GM15510 (cell line): ENCODE data around the gene STBD1.

Experiments
- POLR2A ChIP-seq: IDR thresholded peaks from 3 replicates; pipeline ENCODE4 v1.6.1; 2011; ENCODE audit warnings: borderline replicate concordance; ENCODE audit not compliant: insufficient read length; ENCODE audit errors: extremely low read depth

The STBD1 gene

DNA sequence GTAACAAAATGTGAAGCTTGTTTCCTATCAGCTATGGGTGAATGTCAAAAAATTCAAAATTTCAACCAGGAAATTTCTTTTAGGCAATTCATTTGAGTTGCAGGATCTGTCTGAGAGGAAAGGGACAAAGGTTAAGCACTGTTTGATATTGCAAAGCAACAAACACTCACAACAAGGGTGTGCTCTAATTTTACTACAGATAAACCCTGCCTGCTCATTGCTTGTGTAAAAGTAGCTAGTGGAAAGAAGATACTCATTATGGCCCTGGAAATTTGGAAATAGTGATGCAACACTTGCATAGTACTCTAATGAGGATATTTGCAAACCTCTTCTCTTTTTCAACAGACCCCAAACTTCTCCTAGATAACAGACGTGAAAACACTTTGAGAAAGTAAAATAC is 27.9 kb upstream of the STBD1 start:
- TF ChIP-seq POLR2A: no peak

DNA sequence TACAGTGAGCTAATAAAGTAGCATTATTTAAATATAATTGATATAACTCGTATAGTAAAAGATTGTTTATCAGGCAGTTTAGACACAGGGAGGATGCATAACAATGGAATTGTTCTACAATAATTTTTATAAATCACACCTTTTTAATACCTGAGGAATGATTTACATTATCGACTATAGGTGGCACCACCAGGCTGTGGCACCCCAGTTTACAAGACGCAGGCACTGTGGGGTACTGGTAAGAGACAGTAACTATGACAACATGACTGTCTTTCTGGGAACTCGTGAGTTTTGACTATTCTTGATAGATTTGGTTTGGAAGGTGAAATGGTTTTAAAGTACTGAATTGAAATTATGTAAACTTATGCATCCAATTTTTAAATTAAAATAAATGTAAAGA is 27.1 kb upstream of the STBD1 start:
- no peak for TF ChIP-seq POLR2A

DNA sequence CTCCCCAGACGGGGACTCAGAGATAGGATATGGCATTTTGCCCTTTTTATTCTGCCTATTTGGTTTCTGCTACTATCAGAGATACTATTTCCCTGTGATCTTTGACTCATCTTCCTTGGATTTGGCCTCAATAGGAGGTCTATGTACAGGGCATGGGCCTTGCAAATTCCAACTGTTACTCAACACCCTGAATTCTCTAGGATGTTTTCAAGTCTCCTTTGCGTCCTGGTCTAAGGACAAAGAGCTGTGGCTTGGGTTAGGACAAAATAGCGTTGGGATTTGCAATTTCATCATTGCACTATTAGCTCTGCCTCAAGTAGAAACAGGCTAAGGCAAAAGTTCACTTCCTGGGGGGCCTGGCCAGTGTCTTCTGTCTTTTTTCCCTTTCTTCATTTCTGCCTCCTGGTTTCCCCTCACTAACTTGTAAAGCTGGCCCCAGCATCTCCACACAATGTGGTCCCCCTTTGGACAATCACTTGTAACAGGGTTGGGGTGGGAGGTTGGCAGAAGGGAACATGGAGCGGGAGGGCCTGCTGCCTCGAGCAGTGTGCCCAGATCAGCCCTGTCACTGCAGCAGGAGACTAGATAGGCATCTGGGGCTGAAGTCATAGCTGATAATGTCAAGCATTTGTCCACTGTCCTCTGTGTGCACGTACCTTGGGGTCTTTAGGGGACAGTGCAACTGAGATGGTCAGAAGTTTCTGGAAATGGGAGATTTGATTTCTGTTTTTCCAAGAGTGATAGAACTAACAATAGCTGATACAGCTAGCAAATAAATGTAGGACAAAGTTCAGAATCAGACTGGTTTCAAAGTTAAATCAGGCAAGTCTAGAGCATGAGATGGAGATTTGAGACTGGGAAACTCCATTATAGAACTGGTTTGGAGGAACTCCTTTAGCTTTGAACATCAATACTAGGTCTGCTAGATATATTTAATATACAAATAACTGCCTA is 25.8 kb upstream of the STBD1 start:
- no peak for TF ChIP-seq POLR2A

DNA sequence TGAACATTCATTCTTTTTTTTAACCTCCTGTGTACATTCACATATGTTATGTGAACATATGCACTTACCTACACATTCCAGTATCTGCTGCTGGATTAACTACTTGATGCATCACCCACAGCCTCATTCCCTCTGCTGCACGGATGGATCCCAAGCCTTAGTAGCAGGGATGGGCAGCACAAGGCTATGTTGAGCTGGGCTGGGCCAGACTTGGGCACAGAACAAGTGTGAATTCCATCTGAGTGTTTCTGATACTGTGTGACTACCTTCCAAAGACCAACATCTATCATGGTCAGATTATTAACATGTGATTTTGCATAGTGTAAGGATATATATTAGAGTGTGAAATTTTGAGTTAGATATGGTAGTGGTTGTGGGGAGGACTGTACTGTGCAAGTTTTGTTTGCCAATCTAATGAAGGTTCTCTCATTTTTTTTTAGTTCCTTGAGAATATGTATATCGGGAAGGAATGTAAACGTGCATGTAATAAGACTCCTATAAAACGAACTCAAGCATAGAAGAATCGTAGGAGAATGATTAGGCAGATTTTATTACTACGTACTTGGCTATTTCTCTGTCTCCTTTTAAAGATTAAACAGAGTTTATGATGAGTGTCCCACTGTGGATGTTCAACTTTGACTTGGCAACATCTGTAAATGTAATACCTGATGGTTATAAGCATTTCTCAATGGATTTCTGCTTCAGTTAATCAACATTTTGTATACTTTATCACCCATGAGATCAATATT is 23.4 kb upstream of the STBD1 start:
- TF ChIP-seq POLR2A: no peak

DNA sequence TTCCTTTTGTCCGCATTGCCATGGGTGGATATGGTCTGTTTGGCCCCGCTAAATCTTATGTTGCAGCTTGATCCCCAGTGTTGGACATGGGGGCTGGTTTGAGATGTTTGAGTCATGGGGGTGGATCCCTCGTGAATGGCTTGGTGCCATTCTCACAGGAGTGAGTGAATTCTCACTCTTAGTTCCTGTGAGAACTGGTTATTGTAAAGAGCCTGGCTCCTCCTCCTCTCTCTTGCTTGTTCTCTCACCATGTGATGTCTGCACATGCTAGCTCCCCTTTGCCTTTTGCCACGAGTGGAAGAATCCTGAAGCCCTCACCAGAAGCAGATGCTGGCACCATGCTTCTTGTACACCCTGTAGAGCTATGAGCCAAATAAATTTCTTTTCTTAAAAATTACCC is 22.6 kb upstream of the STBD1 start:
- TF ChIP-seq POLR2A: no peak

DNA sequence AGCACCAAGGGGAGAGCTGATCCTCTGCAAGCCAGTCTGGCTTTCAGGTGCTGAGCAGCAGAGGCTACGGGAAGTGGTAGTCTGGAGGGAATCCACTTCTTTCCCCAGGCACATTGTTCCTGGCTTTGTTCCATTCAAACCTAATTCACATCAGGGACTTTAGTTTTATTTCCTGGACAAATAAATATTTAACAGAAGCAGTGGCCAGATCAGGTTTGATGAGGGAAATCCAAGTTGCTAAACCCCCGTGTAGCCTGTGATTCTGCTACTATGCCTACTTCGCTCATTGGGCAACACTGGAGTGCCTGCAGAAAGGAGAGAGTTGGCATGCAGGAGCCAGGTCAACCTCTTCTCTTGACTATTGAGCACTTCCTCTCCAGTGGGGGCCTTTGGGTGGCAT is 13.8 kb upstream of the STBD1 start:
- no peak for TF ChIP-seq POLR2A

DNA sequence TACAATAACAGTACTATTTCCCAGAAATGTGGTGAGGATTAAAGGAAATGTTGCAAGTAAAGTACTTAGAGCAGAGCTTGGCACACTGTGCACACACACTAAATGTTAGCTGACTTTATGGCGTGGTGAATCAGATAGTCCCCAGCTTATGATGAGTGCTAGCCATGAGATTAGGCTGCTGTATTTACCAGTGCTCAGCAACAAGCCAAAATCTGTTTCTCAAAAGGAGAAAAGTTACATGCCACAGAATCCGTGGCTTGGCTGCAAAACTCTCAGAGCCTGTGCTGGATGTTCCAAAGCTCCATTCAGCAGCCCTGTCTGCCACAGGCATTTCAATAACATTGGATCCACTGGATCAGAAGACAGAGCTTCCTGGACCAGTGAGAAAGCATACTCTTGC is 12.8 kb upstream of the STBD1 start:
- no peak for TF ChIP-seq POLR2A

DNA sequence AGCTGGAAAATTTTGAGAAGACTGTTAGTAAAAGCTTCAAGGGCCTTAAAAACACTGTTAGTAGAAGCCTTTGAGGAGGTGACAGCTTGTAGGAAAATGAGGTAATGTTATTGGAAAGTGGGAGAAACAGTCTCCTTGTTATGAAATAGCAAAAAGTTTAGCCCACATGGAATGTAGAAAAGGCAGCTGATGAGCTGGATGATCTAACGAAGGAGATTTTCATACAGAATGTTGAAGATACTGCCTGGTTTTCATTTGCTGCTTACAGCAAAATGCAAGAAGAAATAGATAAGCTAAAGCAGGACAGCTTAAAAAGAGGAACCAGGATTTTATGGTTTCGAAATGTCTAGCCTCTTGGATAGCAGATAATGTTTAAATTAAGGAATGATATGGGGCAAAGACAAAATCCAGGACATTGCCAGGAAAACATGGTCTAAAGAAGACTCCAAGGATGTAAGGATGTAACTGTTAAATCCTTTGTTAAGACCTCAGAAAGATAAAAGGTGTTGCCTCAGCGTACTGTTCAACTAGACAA is 10.2 kb upstream of the STBD1 start:
- TF ChIP-seq POLR2A: no peak

DNA sequence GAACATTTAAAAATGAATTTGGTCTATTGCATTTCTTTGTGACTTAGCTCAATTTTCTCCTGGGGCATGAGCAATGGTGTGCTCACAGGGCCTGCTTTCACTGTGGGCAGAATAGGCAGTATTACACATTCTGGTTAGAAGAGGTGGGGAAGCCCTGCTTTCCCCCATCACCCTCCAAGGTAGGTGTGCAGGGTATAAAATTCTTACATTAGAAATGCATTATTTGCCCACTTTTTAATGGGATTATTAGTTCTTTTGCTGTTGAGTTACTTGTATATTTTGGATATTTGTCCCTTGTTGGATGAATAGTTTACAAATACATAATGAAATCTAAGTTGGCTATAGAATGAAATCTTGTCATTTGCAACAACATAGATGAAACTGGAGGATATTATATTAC is 8.3 kb upstream of the STBD1 start:
- TF ChIP-seq POLR2A: no peak

DNA sequence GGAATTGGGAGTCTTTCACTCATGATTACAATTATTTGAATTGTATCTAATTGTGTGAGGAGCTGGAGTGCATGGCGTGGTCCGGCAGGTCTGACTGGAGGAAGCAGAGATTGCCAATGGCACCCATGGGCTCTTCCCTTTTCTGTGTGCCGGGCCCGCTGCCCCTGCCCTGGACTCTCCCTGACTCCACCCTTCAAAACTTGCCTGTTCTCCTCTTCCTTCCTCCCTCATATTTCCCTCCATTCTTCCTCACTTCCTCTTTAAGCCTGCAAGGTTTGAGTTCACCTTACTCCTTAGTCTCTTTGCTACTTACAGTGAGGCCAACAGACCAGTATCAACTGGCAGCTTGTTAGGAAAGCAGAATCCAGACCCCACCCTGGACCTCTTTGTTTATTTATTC is 6.5 kb upstream of the STBD1 start:
- no peak for TF ChIP-seq POLR2A

DNA sequence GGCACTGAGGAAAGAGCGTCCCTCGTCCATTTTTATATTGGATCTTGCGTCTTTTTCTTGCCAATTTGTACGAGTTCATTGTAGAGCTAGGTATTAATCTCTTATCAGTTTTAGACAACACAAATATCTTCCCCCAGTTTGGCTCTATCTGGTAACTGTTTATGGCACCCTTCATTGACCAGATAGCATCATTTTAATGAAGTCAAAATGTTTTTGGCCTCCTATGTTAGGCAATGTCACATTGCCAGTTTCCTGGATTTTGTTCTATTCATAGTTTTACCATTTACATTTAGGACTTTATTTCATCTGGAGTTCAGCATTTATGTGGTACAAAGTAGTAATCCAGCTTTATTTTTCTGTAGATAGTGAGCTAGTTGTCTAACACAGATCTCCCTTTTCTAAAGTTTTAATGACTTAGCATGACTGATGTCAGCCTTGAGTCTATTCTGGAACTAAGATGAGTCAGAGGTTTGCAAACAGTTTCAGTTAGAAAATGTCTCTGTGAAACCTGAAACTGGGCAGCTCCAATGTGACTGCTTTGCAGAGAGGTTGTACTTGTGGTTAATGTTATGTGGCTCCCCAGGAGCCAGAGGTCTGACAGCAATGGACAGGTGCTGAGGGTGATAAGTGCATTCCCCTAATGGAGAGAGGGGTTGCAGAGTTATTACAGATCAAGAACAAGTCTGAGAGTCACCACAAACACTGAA is 5.3 kb upstream of the STBD1 start:
- TF ChIP-seq POLR2A: no peak

DNA sequence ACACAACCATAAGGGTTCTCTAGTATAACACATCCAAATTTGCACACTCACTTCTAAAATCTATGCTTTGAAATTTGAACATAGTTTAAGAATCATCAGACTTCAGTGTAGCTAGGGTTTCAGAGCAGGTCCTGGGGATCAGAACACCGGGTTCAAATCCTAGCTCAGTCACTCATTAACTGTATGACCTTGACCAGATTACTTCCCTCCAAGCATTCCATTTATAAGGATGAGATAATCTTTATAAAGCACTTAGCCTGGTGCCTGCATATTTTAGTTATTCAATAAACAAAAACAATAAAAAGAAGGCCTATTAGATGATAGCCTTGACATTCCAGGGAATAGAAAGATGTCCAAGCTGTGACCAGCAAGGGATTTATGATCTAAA is 4.8 kb upstream of the STBD1 start:
- no peak for TF ChIP-seq POLR2A

DNA sequence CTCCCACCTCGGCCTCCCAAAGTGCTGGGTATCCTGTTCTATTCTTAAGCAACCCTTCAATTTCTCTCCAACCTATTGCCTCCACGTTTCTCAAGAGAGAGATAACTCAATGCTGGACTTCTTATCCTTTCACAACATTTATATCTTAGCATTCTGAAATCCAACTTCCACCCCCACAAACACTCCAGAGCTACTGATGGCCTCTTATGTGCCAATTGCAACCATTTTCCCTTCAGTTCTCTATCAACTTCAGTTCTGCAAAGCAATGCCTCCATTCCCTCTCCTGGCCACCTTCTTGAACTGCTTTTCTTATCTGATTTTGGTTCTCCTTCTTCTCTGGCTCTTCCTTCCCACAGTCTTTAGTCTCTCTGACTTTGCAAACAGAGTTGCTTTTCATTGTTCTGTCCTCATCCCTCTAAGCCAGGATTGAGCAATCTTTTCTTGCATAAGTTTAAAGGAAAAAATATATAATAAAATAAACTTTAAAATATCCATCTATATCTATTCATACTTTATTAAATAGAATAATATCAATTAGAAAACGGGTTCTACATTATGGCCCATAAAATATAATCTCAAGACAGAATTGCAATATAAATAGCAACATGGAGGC is 3.6 kb upstream of the STBD1 start:
- TF ChIP-seq POLR2A: no peak

DNA sequence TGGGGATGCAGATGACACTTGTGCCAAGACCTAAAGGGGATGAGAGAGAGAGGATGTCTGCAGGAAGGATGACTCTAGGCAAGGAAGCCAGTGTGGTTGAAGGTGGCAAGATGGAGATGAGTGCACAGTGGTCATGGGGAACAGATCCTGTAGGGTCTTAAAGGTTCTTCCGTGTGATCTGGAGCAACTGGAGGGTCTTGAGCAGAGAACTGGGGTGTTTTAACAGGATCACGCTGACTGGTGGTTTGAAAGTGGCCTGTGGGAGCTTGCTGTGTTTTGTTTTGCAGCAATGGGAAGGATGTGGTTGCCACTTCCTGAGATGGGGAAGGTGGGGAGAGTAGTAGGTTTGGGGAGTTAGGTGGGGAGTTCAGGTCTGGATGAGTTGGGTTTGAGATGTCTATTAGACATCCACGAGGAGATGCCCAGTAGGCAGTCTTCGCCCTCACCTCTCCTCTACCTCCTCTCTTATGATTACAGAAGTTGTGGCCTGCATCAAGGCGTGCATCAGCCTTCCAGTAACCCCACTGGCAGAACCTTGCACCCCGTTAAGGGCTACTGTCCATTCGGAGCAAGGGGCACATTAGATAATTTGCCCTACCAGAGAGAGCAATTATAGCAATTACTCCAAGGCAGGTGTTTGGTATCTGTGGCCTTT is 1.4 kb upstream of the STBD1 start:
- TF ChIP-seq POLR2A: no peak
